ENCODE measurements around the gene DDX39A.
"Not testable (repeated sequence)": the region's sequence is repeated elsewhere in the genome, so short reads cannot be mapped to it uniquely, and the experiment has no call there.

DDX39A gene

GRCh38 chr19:14419106-14419813 lies at the start of gene DDX39A:
Gene DDX39A (minus strand): TSS chr19:14419341. CDS start chr19:14413220, 6,121 bp downstream.
- DNase-seq: peak; percentile 99

- DNase-seq: peak; percentile 34
Observed at GRCh38 chr19:14467816-14468215, 48.7 kb upstream of the DDX39A start.

DNA sequence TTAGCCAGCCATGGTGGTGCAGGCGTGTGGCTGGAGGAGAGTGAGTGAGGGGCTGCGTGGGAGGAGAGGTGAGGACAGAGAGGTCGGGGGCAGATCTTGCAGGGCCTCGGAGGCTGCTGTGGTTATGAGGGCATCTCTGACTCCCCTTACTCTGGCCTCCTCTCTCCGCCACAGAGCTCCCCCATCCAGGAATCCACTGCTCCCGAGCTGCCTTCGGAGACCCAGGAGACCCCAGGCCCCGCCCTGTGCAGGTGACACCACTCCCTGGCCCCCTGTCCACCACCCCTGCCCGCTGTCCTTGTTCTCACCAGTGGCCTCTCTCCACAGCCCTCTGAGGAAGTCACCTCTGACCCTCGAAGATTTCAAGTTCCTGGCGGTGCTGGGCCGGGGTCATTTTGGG lies 48.2 kb upstream of the DDX39A start:
- no peak for DNase-seq

DNA sequence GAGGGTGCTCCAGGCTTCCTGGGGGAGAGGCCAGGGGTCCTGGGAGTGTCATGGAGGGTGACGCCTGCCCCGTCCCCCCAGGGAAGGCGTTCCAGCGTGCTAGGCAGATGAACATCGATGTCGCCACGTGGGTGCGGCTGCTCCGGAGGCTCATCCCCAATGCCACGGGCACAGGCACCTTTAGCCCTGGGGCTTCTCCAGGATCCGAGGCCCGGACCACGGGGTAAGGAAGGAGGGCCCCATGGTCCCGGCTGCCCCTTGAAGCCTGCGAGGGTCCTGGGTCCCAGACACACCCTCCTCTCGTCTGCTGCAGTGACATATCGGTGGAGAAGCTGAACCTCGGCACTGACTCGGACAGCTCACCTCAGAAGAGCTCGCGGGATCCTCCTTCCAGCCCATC lies 44.6 kb upstream of the DDX39A start:
- DNase-seq: no peak

GRCh38 chr19:14462401-14462800 lies 43.3 kb upstream of the DDX39A start:
- not testable (repeated sequence) for DNase-seq

DNA sequence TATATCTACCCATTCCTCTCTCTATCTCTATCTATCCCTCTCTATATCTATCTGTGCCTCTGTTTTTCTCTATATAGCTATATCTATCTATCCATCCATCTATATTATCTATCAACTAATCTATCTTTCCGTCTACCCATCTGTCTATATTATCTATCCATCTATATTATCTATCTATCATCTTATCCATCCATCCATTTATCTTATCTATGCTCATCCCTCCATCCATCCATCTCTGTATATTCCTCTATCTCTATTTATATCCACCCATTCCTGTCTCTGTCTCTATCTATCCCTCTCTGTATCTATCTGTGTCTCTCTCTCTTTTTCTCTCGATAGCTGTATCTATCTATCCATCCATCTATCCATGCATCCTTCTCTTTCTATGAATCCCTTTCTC lies 41.8 kb upstream of the DDX39A start:
- no peak for DNase-seq

DNA sequence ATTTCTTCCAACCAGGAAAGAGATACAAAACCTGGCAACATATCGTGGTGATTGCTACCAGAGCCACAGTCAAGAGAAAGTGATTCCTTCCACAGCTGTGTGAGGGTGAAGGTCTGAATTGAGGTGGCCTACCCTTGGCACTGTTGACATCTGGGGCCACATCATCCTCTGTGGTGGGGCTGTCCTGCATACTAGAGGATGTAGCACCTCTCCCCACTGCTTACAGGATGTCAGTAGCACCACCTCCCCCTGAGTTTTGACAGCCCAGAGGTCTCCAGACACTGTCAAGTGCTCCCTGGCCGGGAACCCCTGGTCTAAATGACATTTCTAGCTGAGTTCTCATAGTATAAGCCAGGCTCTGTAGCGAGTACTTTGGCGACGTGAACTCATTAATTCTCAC lies 40.6 kb upstream of the DDX39A start:
- no peak for DNase-seq

DNA sequence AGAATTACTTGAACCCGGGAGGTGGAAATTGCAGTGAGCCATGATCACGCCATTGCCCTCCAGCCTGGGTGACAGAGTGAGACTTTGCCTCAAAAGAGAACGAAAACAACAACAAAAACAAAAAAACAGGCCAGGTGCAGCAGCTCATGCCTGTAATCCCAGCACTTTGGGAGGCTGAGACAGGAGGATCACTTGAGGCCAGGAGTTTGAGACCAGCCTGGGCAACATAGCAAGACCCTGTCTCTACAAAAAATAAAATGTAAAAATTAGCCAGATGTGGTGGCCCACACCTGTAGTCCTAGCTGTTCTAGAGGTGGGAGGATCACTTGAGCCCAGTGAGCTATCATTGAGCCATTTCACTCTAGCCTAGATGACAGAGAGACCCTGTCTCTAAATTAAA lies 33.2 kb upstream of the DDX39A start:
- DNase-seq: not testable (repeated sequence)

GRCh38 chr19:14450876-14451275 lies 31.7 kb upstream of the DDX39A start:
- DNase-seq: no peak

DNA sequence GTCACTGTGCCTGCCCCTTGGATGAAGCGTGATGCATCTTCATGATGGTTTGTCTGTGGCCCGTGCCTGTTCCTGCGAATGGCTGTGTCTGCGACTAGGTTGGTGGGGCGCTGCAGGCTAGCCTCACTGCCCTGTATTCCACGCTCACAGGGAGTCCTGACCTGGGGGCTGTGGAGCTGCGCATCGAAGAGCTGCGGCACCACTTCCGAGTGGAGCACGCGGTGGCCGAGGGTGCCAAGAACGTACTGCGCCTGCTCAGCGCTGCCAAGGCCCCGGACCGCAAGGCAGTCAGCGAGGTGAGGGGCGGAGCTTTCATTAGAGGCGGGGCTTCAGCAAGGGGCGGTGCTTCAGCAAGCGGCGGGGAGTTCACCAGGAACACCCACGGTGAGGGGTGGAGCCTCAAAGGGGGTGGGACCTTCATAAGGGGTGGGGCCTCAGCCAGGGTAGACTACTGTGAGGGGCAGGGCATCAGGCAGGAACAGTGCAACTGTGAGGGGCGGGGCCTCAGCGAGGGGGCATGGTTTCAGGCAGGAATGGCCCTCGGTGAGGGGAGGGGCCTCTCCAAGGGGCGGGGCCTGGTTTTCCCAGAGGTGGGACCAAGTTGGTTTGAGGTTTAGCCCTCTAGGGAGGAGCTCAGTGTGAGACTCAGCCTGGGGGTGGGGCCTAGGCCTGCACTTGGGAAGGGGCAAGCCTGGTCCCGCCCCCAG lies 31.2 kb upstream of the DDX39A start:
- DNase-seq: peak; percentile 73

GRCh38 chr19:14449321-14449720 lies 30.2 kb upstream of the DDX39A start:
- DNase-seq: no peak

DNA sequence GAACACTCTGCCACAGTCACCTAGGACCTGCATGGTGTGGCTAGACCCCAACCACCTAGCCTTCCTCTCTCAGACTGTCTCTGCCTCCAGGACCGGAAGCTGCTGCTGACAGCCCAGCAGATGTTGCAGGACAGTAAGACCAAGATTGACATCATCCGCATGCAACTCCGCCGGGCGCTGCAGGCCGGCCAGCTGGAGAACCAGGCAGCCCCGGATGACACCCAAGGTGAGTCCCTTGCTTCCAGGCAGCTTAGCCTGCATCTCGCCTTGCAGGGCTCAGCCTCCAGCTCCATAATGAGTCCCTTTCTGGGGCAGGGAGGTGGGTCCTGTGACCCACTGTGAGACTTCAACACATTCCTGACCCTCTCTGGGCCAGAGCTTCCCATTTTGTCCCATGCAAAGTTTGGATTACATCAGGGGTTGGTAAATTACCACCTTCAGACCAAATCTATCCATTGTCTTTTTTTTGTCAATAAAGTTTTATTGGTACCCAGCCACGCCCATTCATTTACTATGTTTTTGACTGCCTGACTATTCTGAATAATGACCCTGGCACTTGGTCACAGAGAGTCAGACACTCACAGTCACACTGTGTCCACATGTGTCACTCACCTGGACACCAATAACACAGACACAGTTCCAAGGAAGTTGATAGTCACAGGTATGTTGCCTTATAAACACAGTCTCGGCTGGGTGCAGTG lies 27.3 kb upstream of the DDX39A start:
- no peak for DNase-seq

DNA sequence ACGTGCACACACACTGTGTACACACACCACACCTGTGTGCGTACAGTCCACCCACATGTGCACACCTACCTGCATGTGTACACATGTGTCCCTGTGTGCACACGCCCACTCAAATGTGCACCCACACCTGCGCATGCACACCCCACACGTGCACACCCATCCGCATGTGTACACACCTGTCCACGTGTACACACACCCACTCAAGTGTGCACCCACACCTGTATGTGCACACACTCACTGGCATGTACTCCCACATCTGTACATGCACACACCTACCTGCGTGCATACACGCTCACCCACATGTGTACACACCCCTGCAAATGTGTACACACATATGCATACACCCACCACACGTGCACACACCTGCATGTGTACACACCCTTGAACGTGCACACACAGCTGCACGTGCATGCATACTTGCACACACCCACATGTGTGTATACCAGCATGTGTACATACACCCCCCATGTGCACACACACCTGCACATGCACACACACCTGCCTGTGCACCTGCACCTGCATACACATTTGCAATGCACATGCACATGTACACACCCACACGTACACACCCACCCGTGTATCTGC lies 24.6 kb upstream of the DDX39A start:
- DNase-seq: no peak

- no peak for DNase-seq
Observed at GRCh38 chr19:14442891-14443631, 23.9 kb upstream of the DDX39A start.

DNA sequence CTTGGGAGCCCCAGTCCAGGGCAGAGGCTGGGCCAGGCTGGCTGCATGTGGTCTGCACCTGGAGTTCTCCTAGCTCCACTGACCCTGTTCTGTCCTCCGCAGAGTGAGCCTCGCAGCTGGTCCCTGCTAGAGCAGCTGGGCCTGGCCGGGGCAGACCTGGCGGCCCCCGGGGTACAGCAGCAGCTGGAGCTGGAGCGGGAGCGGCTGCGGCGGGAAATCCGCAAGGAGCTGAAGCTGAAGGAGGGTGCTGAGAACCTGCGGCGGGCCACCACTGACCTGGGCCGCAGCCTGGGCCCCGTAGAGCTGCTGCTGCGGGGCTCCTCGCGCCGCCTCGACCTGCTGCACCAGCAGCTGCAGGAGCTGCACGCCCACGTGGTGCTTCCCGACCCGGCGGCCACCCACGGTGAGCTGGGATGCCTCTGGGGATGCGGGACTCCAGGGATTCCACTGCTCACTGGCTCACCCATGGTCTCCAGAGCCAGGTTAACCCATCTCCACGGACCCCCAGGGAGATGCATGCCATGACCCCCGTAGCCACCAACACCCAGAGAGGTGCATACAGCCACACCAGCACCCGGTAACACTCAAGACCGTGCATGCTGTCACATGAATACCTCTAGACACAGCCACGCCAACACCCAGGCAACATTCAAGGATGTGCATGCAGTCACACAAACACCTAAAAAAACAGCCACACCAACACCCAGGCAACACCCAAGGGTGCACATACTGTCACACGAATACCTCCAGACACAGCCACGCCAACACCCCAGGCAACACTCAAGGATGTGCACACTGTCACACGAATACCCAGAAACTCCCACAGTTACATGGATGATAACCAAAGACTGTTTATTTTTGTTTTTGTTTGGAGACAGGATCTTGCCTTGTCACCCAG lies 22.1 kb upstream of the DDX39A start:
- DNase-seq: no peak

GRCh38 chr19:14440049-14440448 lies 20.9 kb upstream of the DDX39A start:
- DNase-seq: no peak

DNA sequence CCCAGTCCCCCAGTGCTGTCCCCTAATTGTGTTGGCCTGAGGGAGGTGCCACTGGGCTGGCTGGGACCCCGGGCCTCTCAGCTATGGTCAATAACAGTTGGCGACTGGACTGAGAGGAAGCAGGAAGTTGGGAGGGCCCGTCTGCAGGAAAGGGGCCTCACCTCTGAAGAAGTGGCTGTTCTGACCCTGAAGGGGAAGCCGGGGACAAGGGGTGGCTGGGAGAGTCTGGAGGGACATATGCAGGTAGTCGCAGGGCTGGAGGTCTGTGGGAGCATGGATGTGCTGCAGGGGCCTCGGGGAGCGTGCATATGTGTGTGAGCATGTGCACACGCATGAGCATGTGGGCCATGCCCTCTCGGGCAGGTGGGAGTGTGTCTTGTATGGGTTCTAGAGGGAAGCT lies 19.9 kb upstream of the DDX39A start:
- DNase-seq: no peak

DNA sequence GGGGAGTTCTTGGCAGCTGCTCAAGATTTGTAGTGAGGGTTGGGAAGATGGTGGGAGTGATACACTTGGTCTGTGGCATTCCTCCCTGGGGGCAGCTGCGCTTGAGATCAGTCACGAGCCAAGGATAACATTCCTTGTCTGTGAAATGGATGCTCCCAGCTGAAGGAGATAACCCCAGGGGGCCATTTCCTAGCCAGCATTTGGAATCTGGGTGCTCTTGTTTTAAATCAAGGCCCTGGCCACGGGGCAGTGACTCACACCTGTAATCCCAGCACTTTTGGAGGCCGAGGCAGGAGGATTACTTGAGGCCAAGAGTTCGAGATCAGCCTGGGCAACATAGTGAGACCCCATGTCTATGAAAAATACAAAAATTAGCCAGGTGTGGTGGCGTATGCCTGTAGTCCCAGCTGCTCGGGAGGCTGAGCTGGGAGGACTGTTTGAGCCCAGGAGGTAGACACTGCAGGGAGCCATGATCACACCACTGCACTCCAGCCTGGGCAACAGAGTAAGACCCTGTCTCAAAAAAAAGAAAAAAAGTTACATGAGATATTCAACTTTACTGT lies 18.5 kb upstream of the DDX39A start:
- no peak for DNase-seq

DNA sequence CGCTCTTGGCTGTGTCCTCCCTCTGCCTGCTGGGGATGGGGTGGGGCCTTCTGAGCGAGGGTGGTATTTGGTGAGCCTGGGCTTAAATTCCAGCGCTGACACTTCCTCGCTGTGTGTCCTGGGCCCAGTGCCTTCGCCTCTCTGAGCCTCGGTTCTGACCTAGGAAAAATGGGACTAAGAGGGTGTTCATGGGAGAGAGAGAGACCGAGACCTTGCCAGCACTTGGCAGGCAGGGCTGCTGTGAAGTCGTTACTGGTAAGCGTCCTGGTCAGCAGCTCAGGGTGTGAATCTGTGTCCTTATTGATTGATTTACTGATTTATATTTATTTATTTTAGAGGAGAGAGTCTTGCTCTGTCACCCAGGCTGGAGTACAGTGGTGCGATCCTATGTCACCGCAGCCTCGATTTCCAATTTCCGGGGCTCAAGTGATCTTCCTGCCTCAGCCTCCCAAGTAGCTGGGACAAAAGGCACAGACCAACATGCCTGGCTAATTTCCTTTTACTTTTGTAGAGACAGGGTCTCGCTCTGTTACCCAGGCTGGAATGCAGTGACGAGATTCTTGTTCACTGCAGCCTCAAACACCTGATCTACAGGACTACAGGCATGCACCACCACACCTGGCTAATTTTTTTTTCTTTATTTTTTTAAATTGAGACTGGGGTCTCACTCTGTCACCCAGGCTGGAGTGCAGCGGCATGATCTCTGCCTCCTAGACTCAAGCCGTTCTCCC lies 16.3 kb upstream of the DDX39A start:
- no peak for DNase-seq

GRCh38 chr19:14434543-14435319 lies 15.6 kb upstream of the DDX39A start:
- DNase-seq: peak; percentile 20
